ENCODE data around the gene KDM4E.

Gene KDM4E

DNA sequence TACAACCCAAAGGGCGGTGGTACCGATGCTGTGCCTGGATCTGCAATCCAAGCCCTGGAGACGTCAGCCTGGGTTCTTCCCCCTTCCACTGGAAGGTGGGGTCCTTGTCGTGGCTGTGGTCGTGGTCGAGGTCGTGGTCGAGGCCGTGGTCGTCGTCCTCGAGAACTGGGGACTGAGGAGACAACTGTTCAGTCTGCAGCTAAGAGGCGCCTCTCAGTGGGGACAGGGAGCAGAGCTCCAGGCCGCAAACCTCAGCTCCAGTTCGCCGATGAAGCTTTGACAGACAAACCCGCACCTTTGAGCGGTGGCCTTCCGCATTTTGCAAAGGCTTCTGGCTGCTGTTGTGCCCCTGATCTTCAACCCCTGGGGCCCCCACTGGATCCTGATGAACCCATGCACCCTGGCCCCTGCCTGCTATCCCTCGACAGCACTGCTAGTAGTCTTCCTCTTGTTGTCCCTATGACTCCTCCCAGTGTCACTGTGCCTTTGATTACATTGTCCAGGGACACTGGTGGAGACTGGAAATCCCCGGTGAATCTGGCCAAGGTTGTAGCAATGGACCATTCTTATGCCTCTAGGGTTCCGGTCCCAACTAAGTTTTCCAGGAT lies 25.6 kb downstream of the KDM4E start:
- DNase-seq (ENCODE audit: low read depth, low spot score) = no peak

GRCh38 chr11:95054356-95054755 lies 29.3 kb downstream of the KDM4E start:
- DNase-seq (ENCODE audit: low read depth, low spot score) = no peak

GRCh38 chr11:95055283-95055897 lies 30.3 kb downstream of the KDM4E start:
- DNase-seq (ENCODE audit: low read depth, low spot score) = no peak

DNA sequence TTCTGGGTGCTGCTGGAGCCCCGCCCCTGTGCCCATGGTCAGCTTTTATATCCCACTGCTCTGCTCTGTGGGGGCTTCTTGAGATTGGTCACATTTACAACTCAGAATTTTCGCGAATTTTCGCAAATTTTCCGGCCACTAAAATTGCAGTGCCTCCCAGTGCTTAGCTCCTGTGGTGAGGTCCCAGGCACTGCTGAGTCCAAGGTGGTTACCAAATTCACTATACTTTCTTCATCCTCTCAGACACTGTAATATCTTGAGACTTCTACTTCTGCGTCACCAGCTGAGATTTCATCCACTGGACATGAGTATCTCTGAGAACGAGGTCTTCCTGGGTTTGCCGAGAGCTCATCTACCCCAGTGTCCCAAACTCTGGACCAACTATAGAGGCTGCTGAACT lies 32.9 kb downstream of the KDM4E start:
- DNase-seq (ENCODE audit: low read depth, low spot score) = no peak

GRCh38 chr11:95058621-95059020 lies 33.6 kb downstream of the KDM4E start:
- DNase-seq (ENCODE audit: low read depth, low spot score) = no peak

DNA sequence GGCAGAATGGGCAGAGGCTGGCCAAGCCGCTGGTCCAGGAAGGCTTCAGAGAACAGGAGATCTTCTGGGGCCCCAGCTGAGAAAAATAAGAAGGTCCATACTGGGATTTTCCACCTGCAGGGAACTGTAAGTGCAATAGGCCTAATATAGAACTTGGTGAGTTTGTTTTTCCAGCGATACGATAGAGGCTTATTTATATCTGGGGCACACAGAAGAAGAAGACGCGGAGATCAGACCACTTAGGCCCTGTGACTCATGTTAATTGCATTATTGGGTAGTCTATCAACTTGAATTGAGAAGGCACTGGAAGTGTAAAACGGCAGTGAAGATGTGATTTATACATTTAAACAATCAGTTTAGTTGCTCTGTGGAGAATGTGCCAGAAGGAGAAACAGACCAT lies 34.0 kb downstream of the KDM4E start:
- DNase-seq (ENCODE audit: low read depth, low spot score) = no peak

GRCh38 chr11:95065336-95065735 lies 40.3 kb downstream of the KDM4E start:
- DNase-seq (ENCODE audit: low read depth, low spot score) = no peak

DNA sequence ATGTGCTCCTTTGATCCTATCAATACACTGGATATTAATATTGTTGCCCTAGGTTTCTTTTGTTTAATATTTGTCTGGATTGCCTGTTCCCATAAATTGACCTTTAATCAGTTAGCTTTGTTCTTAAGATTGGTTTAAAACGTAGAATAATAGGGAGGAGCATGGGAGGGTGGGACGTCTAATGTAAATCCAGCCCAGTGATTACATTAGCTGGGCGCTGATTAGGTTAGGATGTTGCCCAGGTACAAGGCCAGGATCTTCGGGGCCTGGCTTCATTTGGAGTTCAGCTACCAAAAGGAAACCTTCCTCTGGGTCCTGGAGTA lies 41.6 kb downstream of the KDM4E start, which contains the start of gene SRSF8:
TSS of gene SRSF8 (plus strand) at position 204 of the 323 bp plus-strand sequence. CDS start 308 bp downstream, outside the sequence.
- no peak for DNase-seq (ENCODE audit: low read depth, low spot score)

DNA sequence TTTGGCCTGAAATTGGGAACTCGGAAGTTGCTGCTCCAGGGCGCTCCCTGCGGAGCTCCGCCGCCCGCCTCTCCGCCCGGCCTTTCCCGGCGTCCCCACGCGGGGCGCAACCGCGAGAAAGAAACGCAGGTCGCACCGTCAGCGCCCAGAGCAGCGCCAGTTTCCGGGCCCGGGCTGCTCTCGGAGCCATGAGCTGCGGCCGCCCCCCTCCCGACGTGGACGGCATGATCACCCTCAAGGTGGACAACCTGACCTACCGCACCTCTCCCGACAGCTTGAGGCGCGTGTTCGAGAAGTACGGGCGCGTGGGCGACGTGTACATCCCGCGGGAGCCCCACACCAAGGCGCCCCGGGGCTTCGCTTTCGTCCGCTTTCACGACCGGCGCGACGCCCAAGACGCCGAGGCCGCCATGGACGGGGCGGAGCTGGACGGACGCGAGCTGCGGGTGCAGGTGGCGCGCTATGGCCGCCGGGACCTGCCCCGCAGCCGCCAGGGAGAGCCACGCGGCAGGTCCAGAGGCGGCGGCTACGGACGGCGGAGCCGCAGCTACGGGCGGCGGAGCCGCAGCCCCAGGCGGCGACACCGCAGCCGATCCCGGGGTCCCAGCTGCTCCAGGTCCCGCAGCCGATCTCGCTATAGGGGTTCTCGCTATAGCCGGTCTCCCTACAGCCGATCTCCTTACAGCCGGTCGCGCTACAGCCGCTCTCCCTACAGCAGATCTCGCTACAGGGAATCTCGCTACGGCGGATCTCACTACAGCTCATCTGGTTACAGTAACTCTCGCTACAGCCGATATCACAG lies 42.2 kb downstream of the KDM4E start:
- no peak for DNase-seq (ENCODE audit: low read depth, low spot score)

GRCh38 chr11:95067841-95068219 lies 42.8 kb downstream of the KDM4E start:
- DNase-seq (ENCODE audit: low read depth, low spot score) = no peak

DNA sequence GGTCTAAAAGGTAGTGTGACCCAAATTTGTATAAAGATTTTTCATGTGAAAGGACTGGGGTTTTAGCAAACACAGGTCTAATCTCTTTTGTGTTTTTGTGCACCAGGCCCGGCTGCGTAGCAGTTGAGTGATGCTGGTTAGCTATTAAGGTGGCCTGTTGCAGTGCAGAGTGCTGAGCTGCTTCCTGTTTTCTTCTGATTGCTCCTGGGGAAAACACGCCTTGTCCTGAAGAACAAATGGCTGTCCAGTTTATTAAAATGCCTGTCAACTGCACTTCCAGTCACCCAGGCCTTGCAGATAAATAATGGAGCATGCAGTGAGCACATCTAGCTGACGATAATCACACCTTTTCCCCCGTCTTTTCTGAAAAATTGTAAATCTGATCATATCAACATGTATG lies 43.5 kb downstream of the KDM4E start:
- DNase-seq (ENCODE audit: low read depth, low spot score) = no peak

DNA sequence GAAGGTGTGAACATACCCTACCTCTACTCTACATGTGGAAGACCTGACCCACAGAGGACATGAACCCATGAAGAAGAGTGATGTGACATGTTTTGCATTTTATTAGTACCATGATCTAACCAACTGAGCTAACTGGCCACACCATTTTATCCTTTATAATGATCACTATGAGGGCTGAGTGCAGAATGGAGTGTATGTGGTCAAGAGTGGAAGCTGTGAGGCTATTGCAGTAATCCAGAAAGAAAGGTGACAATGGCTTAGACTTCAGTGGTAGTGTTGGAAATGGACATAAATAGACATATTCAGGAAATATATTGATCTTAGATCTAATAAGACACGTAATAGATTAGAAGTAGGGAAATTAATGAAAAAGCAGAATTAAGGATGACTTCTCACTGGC lies 45.4 kb downstream of the KDM4E start:
- no peak for DNase-seq (ENCODE audit: low read depth, low spot score)

DNA sequence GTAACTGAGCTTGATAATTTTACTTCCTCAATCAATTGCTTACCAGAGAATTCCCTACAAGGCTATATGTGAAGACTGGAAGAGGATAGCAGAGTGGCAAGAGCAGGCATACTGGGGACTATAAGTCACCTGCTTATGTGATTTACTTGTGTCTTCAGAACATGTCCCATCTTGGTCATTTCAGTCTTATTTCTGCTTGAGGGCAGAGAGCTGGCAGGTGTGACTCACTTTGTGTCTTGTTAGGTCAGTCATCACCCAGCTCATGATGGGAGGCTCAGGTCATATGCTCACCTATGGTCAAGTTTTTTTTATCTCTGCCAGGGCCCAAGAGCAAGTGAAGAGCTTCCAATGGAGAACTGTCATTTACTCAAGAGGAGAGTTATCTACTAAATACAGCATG lies 47.9 kb downstream of the KDM4E start:
- no peak for DNase-seq (ENCODE audit: low read depth, low spot score)

GRCh38 chr11:95074792-95075563 lies 49.9 kb downstream of the KDM4E start:
- no peak for DNase-seq (ENCODE audit: low read depth, low spot score)

GRCh38 chr11:95076416-95076815 lies 51.4 kb downstream of the KDM4E start:
- DNase-seq (ENCODE audit: low read depth, low spot score) = peak; percentile 88

- no peak for DNase-seq (ENCODE audit: low read depth, low spot score)
Measured at GRCh38 chr11:95076981-95077380, 51.9 kb downstream of the KDM4E start.

All from brain pericyte (primary cell).